SK-N-MC (cell line): ENCODE measurements around the gene IFI16.

Experiments used
- EZH2 ChIP-seq: fragments of 200-600 bp; sonication (generic); IDR thresholded peaks from one replicate; pipeline ENCODE4 v1.6.1; 2017; ENCODE audit warnings: antibody characterized with exemption
- FOXP2 ChIP-seq: optimal IDR thresholded peaks from 2 replicates; pipeline ENCODE3; 2011; ENCODE audit warnings: mild to moderate bottlenecking, moderate library complexity; ENCODE audit not compliant: insufficient read depth; ENCODE audit errors: extremely low read length, control extremely low read depth

- TF ChIP-seq EZH2 (no peak), FOXP2 (no peak)
Measured at GRCh38 chr1:159098596-159098995, 88.9 kb downstream of the IFI16 start.
